ENCODE measurements around the gene CD99L2. TPM values are rescaled to one million over a fixed set of nuclear protein-coding genes. Genes with fewer than 3 reads are reported as not detected.

The CD99L2 gene
- total RNA-seq: 10 to 100 TPM; 11.6 to 17.6 TPM

- Mint-ChIP-seq H3K27me3 (no peaks in the 10 kb centered on the region), H3K36me3 (ENCODE audit: low read depth) (no peaks in the 10 kb centered on the region), H3K9me3 (no peaks in the 10 kb centered on the region), H3K27ac (peak within 1 kb of the TSS; percentile 65), H3K4me1 (peaks cover 5% of the 10 kb centered on the region), H3K4me3 (peak within 1 kb of the TSS; percentile 79)
- ATAC-seq (replicated peaks): peak; percentile 96
Observed at GRCh38 chrX:150898343-150899190, at the start of gene CD99L2. Gene CD99L2 (minus strand): TSS chrX:150898668. CDS start chrX:150898588, 80 bp downstream.

GRCh38 chrX:150944233-150944632 is 45.8 kb upstream of the CD99L2 start:
- ATAC-seq (replicated peaks): no peak
- no peaks in the 10 kb centered on the region for H3K36me3 Mint-ChIP-seq (ENCODE audit: low read depth)
- no peak overlapping the region for H3K27ac Mint-ChIP-seq
- no peak overlapping the region for H3K4me3 Mint-ChIP-seq
- peaks cover 4% of the 10 kb centered on the region for H3K27me3 Mint-ChIP-seq
- no peaks in the 10 kb centered on the region for H3K9me3 Mint-ChIP-seq
- H3K4me1 Mint-ChIP-seq: no peaks in the 10 kb centered on the region

- Mint-ChIP-seq H3K4me1 (no peaks in the 10 kb centered on the region), H3K9me3 (no peaks in the 10 kb centered on the region), H3K4me3 (no peak overlapping the region), H3K27ac (no peak overlapping the region), H3K36me3 (ENCODE audit: low read depth) (no peaks in the 10 kb centered on the region), H3K27me3 (peaks cover 4% of the 10 kb centered on the region)
- ATAC-seq (replicated peaks): no peak
Observed at GRCh38 chrX:150942942-150943594, 44.6 kb upstream of the CD99L2 start.

GRCh38 chrX:150941580-150941979 is 43.1 kb upstream of the CD99L2 start:
- Mint-ChIP-seq H3K9me3 (no peaks in the 10 kb centered on the region), H3K27me3 (no peaks in the 10 kb centered on the region), H3K27ac (no peak overlapping the region), H3K4me1 (no peaks in the 10 kb centered on the region), H3K36me3 (ENCODE audit: low read depth) (no peaks in the 10 kb centered on the region), H3K4me3 (no peak overlapping the region)
- ATAC-seq (replicated peaks): no peak

GRCh38 chrX:150940844-150941495 is 42.5 kb upstream of the CD99L2 start:
- Mint-ChIP-seq H3K36me3 (ENCODE audit: low read depth) (no peaks in the 10 kb centered on the region), H3K4me3 (no peak overlapping the region), H3K4me1 (no peaks in the 10 kb centered on the region), H3K27me3 (no peaks in the 10 kb centered on the region), H3K27ac (no peak overlapping the region), H3K9me3 (no peaks in the 10 kb centered on the region)
- no peak for ATAC-seq (replicated peaks)

GRCh38 chrX:150936556-150936955 is 38.1 kb upstream of the CD99L2 start:
- Mint-ChIP-seq H3K36me3 (ENCODE audit: low read depth) (no peaks in the 10 kb centered on the region), H3K27me3 (peaks cover 4% of the 10 kb centered on the region), H3K27ac (no peak overlapping the region), H3K4me1 (no peaks in the 10 kb centered on the region), H3K9me3 (no peaks in the 10 kb centered on the region), H3K4me3 (no peak overlapping the region)
- no peak for ATAC-seq (replicated peaks)

- H3K4me1 Mint-ChIP-seq: no peaks in the 10 kb centered on the region
- ATAC-seq (replicated peaks): no peak
- no peaks in the 10 kb centered on the region for H3K9me3 Mint-ChIP-seq
- H3K27ac Mint-ChIP-seq: no peak overlapping the region
- H3K4me3 Mint-ChIP-seq: no peak overlapping the region
- peaks cover 4% of the 10 kb centered on the region for H3K27me3 Mint-ChIP-seq
- H3K36me3 Mint-ChIP-seq (ENCODE audit: low read depth): no peaks in the 10 kb centered on the region
Observed at GRCh38 chrX:150935467-150935866, 37.0 kb upstream of the CD99L2 start.

- Mint-ChIP-seq H3K9me3 (no peaks in the 10 kb centered on the region), H3K27ac (no peak overlapping the region), H3K36me3 (ENCODE audit: low read depth) (no peaks in the 10 kb centered on the region), H3K4me1 (no peaks in the 10 kb centered on the region), H3K4me3 (no peak overlapping the region), H3K27me3 (peaks cover 4% of the 10 kb centered on the region)
- no peak for ATAC-seq (replicated peaks)
Observed at GRCh38 chrX:150934453-150934852, 36.0 kb upstream of the CD99L2 start.

- no peaks in the 10 kb centered on the region for H3K4me1 Mint-ChIP-seq
- H3K4me3 Mint-ChIP-seq: no peak overlapping the region
- H3K27ac Mint-ChIP-seq: no peak overlapping the region
- H3K36me3 Mint-ChIP-seq (ENCODE audit: low read depth): no peaks in the 10 kb centered on the region
- H3K9me3 Mint-ChIP-seq: no peaks in the 10 kb centered on the region
- no peak for ATAC-seq (replicated peaks)
- H3K27me3 Mint-ChIP-seq: peaks cover 4% of the 10 kb centered on the region
Observed at GRCh38 chrX:150933945-150934350, 35.5 kb upstream of the CD99L2 start.

GRCh38 chrX:150929058-150929457 is 30.6 kb upstream of the CD99L2 start:
- H3K27ac Mint-ChIP-seq: no peak overlapping the region
- no peak overlapping the region for H3K4me3 Mint-ChIP-seq
- H3K4me1 Mint-ChIP-seq: no peaks in the 10 kb centered on the region
- H3K36me3 Mint-ChIP-seq (ENCODE audit: low read depth): no peaks in the 10 kb centered on the region
- H3K27me3 Mint-ChIP-seq: peaks cover 2% of the 10 kb centered on the region
- ATAC-seq (replicated peaks): no peak
- H3K9me3 Mint-ChIP-seq: no peaks in the 10 kb centered on the region

GRCh38 chrX:150926791-150927190 is 28.3 kb upstream of the CD99L2 start:
- H3K9me3 Mint-ChIP-seq: no peaks in the 10 kb centered on the region
- H3K27ac Mint-ChIP-seq: no peak overlapping the region
- H3K27me3 Mint-ChIP-seq: no peaks in the 10 kb centered on the region
- H3K36me3 Mint-ChIP-seq (ENCODE audit: low read depth): no peaks in the 10 kb centered on the region
- ATAC-seq (replicated peaks): no peak
- no peak overlapping the region for H3K4me3 Mint-ChIP-seq
- H3K4me1 Mint-ChIP-seq: no peaks in the 10 kb centered on the region

- Mint-ChIP-seq H3K27ac (no peak overlapping the region), H3K4me1 (no peaks in the 10 kb centered on the region), H3K4me3 (no peak overlapping the region), H3K27me3 (no peaks in the 10 kb centered on the region), H3K36me3 (ENCODE audit: low read depth) (no peaks in the 10 kb centered on the region), H3K9me3 (no peaks in the 10 kb centered on the region)
- no peak for ATAC-seq (replicated peaks)
Observed at GRCh38 chrX:150926304-150926703, 27.8 kb upstream of the CD99L2 start.

GRCh38 chrX:150919401-150919800 is 20.9 kb upstream of the CD99L2 start:
- H3K36me3 Mint-ChIP-seq (ENCODE audit: low read depth): no peaks in the 10 kb centered on the region
- H3K4me1 Mint-ChIP-seq: no peaks in the 10 kb centered on the region
- no peak overlapping the region for H3K27ac Mint-ChIP-seq
- no peaks in the 10 kb centered on the region for H3K9me3 Mint-ChIP-seq
- H3K4me3 Mint-ChIP-seq: no peak overlapping the region
- H3K27me3 Mint-ChIP-seq: no peaks in the 10 kb centered on the region
- no peak for ATAC-seq (replicated peaks)

GRCh38 chrX:150913511-150913910 is 15.0 kb upstream of the CD99L2 start:
- no peak overlapping the region for H3K4me3 Mint-ChIP-seq
- no peaks in the 10 kb centered on the region for H3K27me3 Mint-ChIP-seq
- H3K36me3 Mint-ChIP-seq (ENCODE audit: low read depth): no peaks in the 10 kb centered on the region
- H3K4me1 Mint-ChIP-seq: no peaks in the 10 kb centered on the region
- no peak for ATAC-seq (replicated peaks)
- H3K27ac Mint-ChIP-seq: no peak overlapping the region
- no peaks in the 10 kb centered on the region for H3K9me3 Mint-ChIP-seq

GRCh38 chrX:150907474-150907873 is 9.0 kb upstream of the CD99L2 start:
- Mint-ChIP-seq H3K4me3 (no peak overlapping the region), H3K9me3 (no peaks in the 10 kb centered on the region), H3K4me1 (no peaks in the 10 kb centered on the region), H3K27ac (no peak overlapping the region), H3K27me3 (no peaks in the 10 kb centered on the region), H3K36me3 (ENCODE audit: low read depth) (no peaks in the 10 kb centered on the region)
- ATAC-seq (replicated peaks): no peak
